ENCODE data around the gene HECTD4. TPM values are rescaled to one million over a fixed set of nuclear protein-coding genes. Genes with fewer than 3 reads are reported as not detected.

HECTD4 gene
- total RNA-seq (2014; rRNA removed; shearing (Covaris generic); ENCODE audit: low replicate concordance), result 28.0 and 32.5 TPM in 2 replicates

- no peaks in the 10 kb centered on the region for H3K9me2 ChIP-seq (replicated peaks; ENCODE audit: insufficient read depth, low read length)
- H4K20me1 ChIP-seq (ENCODE audit: insufficient read depth, low read depth, low read length), result no peaks in the 10 kb centered on the region
- H3K27me3 ChIP-seq (ENCODE audit: low read length), result no peaks in the 10 kb centered on the region
- no peaks in the 10 kb centered on the region for H3K36me3 ChIP-seq (ENCODE audit: insufficient read depth, low read length)
- peaks cover 24% of the 10 kb centered on the region for H3K4me1 ChIP-seq (ENCODE audit: low read length)
- peak within 1 kb of the TSS; percentile 82 for H3K4me3 ChIP-seq (ENCODE audit: low read length)
- peak within 1 kb of the TSS; percentile 73 for H3K27ac ChIP-seq (ENCODE audit: low read length)
- peak within 1 kb of the TSS; percentile 74 for H2AFZ ChIP-seq (ENCODE audit: low read length)
- H3K4me2 ChIP-seq (ENCODE audit: low read depth, low read length, poor library complexity, severe bottlenecking), result peak within 1 kb of the TSS; percentile 83
- H3K79me2 ChIP-seq (ENCODE audit: low read length), result peaks cover 44% of the 10 kb centered on the region
- no peaks in the 10 kb centered on the region for H3K9me3 ChIP-seq (ENCODE audit: low read length)
- H3K9ac ChIP-seq (ENCODE audit: low read length), result peak within 1 kb of the TSS; percentile 80
- peak; percentile 95 for DNase-seq
Measured at GRCh38 chr12:112381883-112382796, at the start of gene HECTD4. TSS of gene HECTD4 (minus strand) at chr12:112382431. CDS start at chr12:112382128, 303 bp downstream.

- Histone ChIP-seq H3K36me3 (ENCODE audit: insufficient read depth, low read length) (0 out of 2 replicates have a peak, but pooled peaks cover 4% of the 10 kb centered on the region), H3K27me3 (ENCODE audit: low read length) (no peaks in the 10 kb centered on the region), H2AFZ (ENCODE audit: low read length) (no peak overlapping the region), H3K9me3 (ENCODE audit: low read length) (no peaks in the 10 kb centered on the region), H4K20me1 (ENCODE audit: insufficient read depth, low read depth, low read length) (no peaks in the 10 kb centered on the region), H3K4me1 (ENCODE audit: low read length) (no peaks in the 10 kb centered on the region), H3K4me2 (ENCODE audit: low read depth, low read length, poor library complexity, severe bottlenecking) (no peak overlapping the region), H3K9ac (ENCODE audit: low read length) (no peak overlapping the region), H3K9me2 (replicated peaks; ENCODE audit: insufficient read depth, low read length) (no peaks in the 10 kb centered on the region), H3K4me3 (ENCODE audit: low read length) (no peak overlapping the region), H3K27ac (ENCODE audit: low read length) (no peak overlapping the region), H3K79me2 (ENCODE audit: low read length) (peaks cover 93% of the 10 kb centered on the region)
- DNase-seq, result no peak
Measured at GRCh38 chr12:112431965-112432364, 49.7 kb upstream of the HECTD4 start.

GRCh38 chr12:112430929-112431328 is 48.7 kb upstream of the HECTD4 start:
- Histone ChIP-seq H3K9me2 (replicated peaks; ENCODE audit: insufficient read depth, low read length) (no peaks in the 10 kb centered on the region), H3K4me1 (ENCODE audit: low read length) (no peaks in the 10 kb centered on the region), H3K27me3 (ENCODE audit: low read length) (no peaks in the 10 kb centered on the region), H3K27ac (ENCODE audit: low read length) (no peak overlapping the region), H3K4me3 (ENCODE audit: low read length) (no peak overlapping the region), H3K36me3 (ENCODE audit: insufficient read depth, low read length) (0 out of 2 replicates have a peak, but pooled peaks cover 6% of the 10 kb centered on the region), H3K9ac (ENCODE audit: low read length) (no peak overlapping the region), H4K20me1 (ENCODE audit: insufficient read depth, low read depth, low read length) (no peaks in the 10 kb centered on the region), H2AFZ (ENCODE audit: low read length) (no peak overlapping the region), H3K79me2 (ENCODE audit: low read length) (peaks cover 93% of the 10 kb centered on the region), H3K9me3 (ENCODE audit: low read length) (no peaks in the 10 kb centered on the region), H3K4me2 (ENCODE audit: low read depth, low read length, poor library complexity, severe bottlenecking) (no peak overlapping the region)
- DNase-seq, result no peak

GRCh38 chr12:112427760-112428159 is 45.5 kb upstream of the HECTD4 start:
- H3K9me2 ChIP-seq (replicated peaks; ENCODE audit: insufficient read depth, low read length), result no peaks in the 10 kb centered on the region
- H3K4me2 ChIP-seq (ENCODE audit: low read depth, low read length, poor library complexity, severe bottlenecking), result no peak overlapping the region
- H3K9ac ChIP-seq (ENCODE audit: low read length), result no peak overlapping the region
- no peak overlapping the region for H3K27ac ChIP-seq (ENCODE audit: low read length)
- no peak overlapping the region for H2AFZ ChIP-seq (ENCODE audit: low read length)
- peaks cover 8% of the 10 kb centered on the region for H3K4me1 ChIP-seq (ENCODE audit: low read length)
- H4K20me1 ChIP-seq (ENCODE audit: insufficient read depth, low read depth, low read length), result no peaks in the 10 kb centered on the region; the same call in 1 of the 2 replicates
- no peaks in the 10 kb centered on the region for H3K9me3 ChIP-seq (ENCODE audit: low read length)
- H3K36me3 ChIP-seq (ENCODE audit: insufficient read depth, low read length), result 0 out of 2 replicates have a peak, but pooled peaks cover 6% of the 10 kb centered on the region
- peaks cover 93% of the 10 kb centered on the region for H3K79me2 ChIP-seq (ENCODE audit: low read length)
- H3K4me3 ChIP-seq (ENCODE audit: low read length), result no peak overlapping the region
- H3K27me3 ChIP-seq (ENCODE audit: low read length), result no peaks in the 10 kb centered on the region
- DNase-seq, result no peak

- Histone ChIP-seq H3K36me3 (ENCODE audit: insufficient read depth, low read length) (peaks cover 10% of the 10 kb centered on the region; the same call in 1 of the 2 replicates), H3K4me3 (ENCODE audit: low read length) (no peak overlapping the region), H3K4me1 (ENCODE audit: low read length) (peaks cover 24% of the 10 kb centered on the region), H3K27me3 (ENCODE audit: low read length) (no peaks in the 10 kb centered on the region), H3K27ac (ENCODE audit: low read length) (no peak overlapping the region), H3K9me2 (replicated peaks; ENCODE audit: insufficient read depth, low read length) (no peaks in the 10 kb centered on the region), H3K9ac (ENCODE audit: low read length) (no peak overlapping the region), H2AFZ (ENCODE audit: low read length) (no peak overlapping the region), H3K79me2 (ENCODE audit: low read length) (peaks cover 93% of the 10 kb centered on the region), H3K9me3 (ENCODE audit: low read length) (no peaks in the 10 kb centered on the region), H3K4me2 (ENCODE audit: low read depth, low read length, poor library complexity, severe bottlenecking) (no peak overlapping the region), H4K20me1 (ENCODE audit: insufficient read depth, low read depth, low read length) (no peaks in the 10 kb centered on the region; the same call in 1 of the 2 replicates)
- DNase-seq, result no peak
Measured at GRCh38 chr12:112425582-112426382, 43.6 kb upstream of the HECTD4 start.

- Histone ChIP-seq H3K9me3 (ENCODE audit: low read length) (no peaks in the 10 kb centered on the region), H3K4me3 (ENCODE audit: low read length) (no peak overlapping the region), H3K27ac (ENCODE audit: low read length) (peak overlapping the region; percentile 31; the same call in 1 of the 2 replicates), H4K20me1 (ENCODE audit: insufficient read depth, low read depth, low read length) (peaks cover 6% of the 10 kb centered on the region), H3K27me3 (ENCODE audit: low read length) (no peaks in the 10 kb centered on the region), H3K9me2 (replicated peaks; ENCODE audit: insufficient read depth, low read length) (no peaks in the 10 kb centered on the region), H3K9ac (ENCODE audit: low read length) (peak overlapping the region; percentile 34), H3K79me2 (ENCODE audit: low read length) (peaks cover 93% of the 10 kb centered on the region), H3K4me2 (ENCODE audit: low read depth, low read length, poor library complexity, severe bottlenecking) (peak overlapping the region; percentile 22), H3K36me3 (ENCODE audit: insufficient read depth, low read length) (peaks cover 12% of the 10 kb centered on the region; the same call in 1 of the 2 replicates), H2AFZ (ENCODE audit: low read length) (no peak overlapping the region), H3K4me1 (ENCODE audit: low read length) (peaks cover 36% of the 10 kb centered on the region)
- DNase-seq, result no peak
Measured at GRCh38 chr12:112424126-112424525, 41.9 kb upstream of the HECTD4 start.

- H3K4me1 ChIP-seq (ENCODE audit: low read length), result peaks cover 40% of the 10 kb centered on the region
- no peak overlapping the region for H3K4me2 ChIP-seq (ENCODE audit: low read depth, low read length, poor library complexity, severe bottlenecking)
- H3K36me3 ChIP-seq (ENCODE audit: insufficient read depth, low read length), result peaks cover 12% of the 10 kb centered on the region; the same call in 1 of the 2 replicates
- no peak overlapping the region for H3K27ac ChIP-seq (ENCODE audit: low read length)
- peaks cover 86% of the 10 kb centered on the region for H3K79me2 ChIP-seq (ENCODE audit: low read length)
- peaks cover 6% of the 10 kb centered on the region for H4K20me1 ChIP-seq (ENCODE audit: insufficient read depth, low read depth, low read length)
- no peak overlapping the region for H3K9ac ChIP-seq (ENCODE audit: low read length)
- no peaks in the 10 kb centered on the region for H3K9me3 ChIP-seq (ENCODE audit: low read length)
- no peak overlapping the region for H3K4me3 ChIP-seq (ENCODE audit: low read length)
- no peaks in the 10 kb centered on the region for H3K27me3 ChIP-seq (ENCODE audit: low read length)
- no peak overlapping the region for H2AFZ ChIP-seq (ENCODE audit: low read length)
- DNase-seq, result no peak
- H3K9me2 ChIP-seq (replicated peaks; ENCODE audit: insufficient read depth, low read length), result no peaks in the 10 kb centered on the region
Measured at GRCh38 chr12:112422531-112422930, 40.3 kb upstream of the HECTD4 start.
